K562 (cell line): Measurements from ENCODE around the gene GMNC. TPM values are rescaled to one million over a fixed set of nuclear protein-coding genes. Genes with fewer than 3 reads are reported as not detected.

Source experiments
- ATAC-seq: fragments of 200-7000 bp; cut with Tn5 transposase; 3 replicates; pipeline ENCODE4 v1.9.1; 2020; ENCODE audit warnings: moderate library complexity
- BruUV-seq: library from RNA; stranded (reverse); fragments of 400-500 nt; replicated peaks from 2 replicates; lab custom pipeline; 2021; lab: Mats Ljungman, UMichigan
- CTCF ChIA-PET: fragments of 300-600 bp; formaldehyde crosslinking; extraction: SDS; loops from one replicate; lab custom pipeline; 2021; ENCODE audit warnings: low intra/inter-chr PET ratio; lab: Yijun Ruan, JAX
- POLR2A ChIA-PET: fragments of 300-600, 350-650 bp; sonication (Branson Sonifier 250); formaldehyde crosslinking; extraction: SDS; loops from one replicate; lab custom pipeline; 2021; ENCODE audit warnings: antibody characterized with exemption, inconsistent platforms; lab: Yijun Ruan, JAX
- DNase-seq, 4 experiments: peaks; one replicate each; pipeline versions ENCODE4 v3.0.0 to v3.0.0-alpha.2; 2011 to 2018; ENCODE audit warnings: low spot score in 3 of 4, mixed read lengths in 3 of 4; ENCODE audit errors: extremely low read depth in 1 of 4
- FAIRE-seq: peaks from 2 replicates; lab custom pipeline; 2011; peaks lifted over from hg19 to GRCh38; lab: Jason Lieb, UNC
- H2AFZ ChIP-seq: 2 replicates; pipeline ENCODE4 v1.6.0; 2011; ENCODE audit warnings: low read depth, low read length, control low read depth, inconsistent platforms
- H3K27ac ChIP-seq: fragments of 200-600 bp; 3 replicates; pipeline ENCODE4 v1.8.0; 2011; ENCODE audit warnings: low read depth, mild to moderate bottlenecking, control low read depth, inconsistent platforms, low read length, moderate library complexity, mixed read lengths; ENCODE audit errors: extremely low read depth
- H3K27me3 ChIP-seq, 2 experiments: fragments of 300-600 bp in 1 of 2; 2 replicates in 1 of 2; 3 replicates in 1 of 2; pipeline versions ENCODE4 v1.6.0 to v1.8.0; 2011; ENCODE audit warnings: inconsistent platforms in 2 of 2, low read length in 2 of 2, mild to moderate bottlenecking in 1 of 2, mixed read lengths in 1 of 2, moderate library complexity in 1 of 2; ENCODE audit not compliant: control insufficient read depth in 2 of 2, insufficient read depth in 2 of 2
- H3K36me3 ChIP-seq: fragments of 300-600 bp; 3 replicates; pipeline ENCODE4 v1.8.0; 2011; ENCODE audit warnings: mild to moderate bottlenecking, low read length, inconsistent platforms; ENCODE audit not compliant: control insufficient read depth, insufficient read depth
- H3K4me1 ChIP-seq, 2 experiments: fragments of 200-600 bp in 1 of 2; replicated peaks in 1 of 2; 2 replicates in 1 of 2; 3 replicates in 1 of 2; pipeline versions ENCODE4 v1.5.1 to v1.8.0; 2011; ENCODE audit warnings: inconsistent platforms in 2 of 2, low read length in 2 of 2, mild to moderate bottlenecking in 1 of 2, mixed read lengths in 1 of 2, moderate library complexity in 1 of 2; ENCODE audit not compliant: control insufficient read depth in 2 of 2, insufficient read depth in 2 of 2
- H3K4me2 ChIP-seq: 2 replicates; pipeline ENCODE4 v1.6.1; 2011; ENCODE audit warnings: low read length, control low read depth, inconsistent platforms, mixed read lengths; ENCODE audit not compliant: insufficient read depth
- H3K4me3 ChIP-seq: fragments of 200-600 bp; sonication (generic), shearing (Covaris generic); 2 replicates; pipeline ENCODE4 v1.5.1; 2016; ENCODE audit warnings: control low read depth, inconsistent platforms
- H3K79me2 ChIP-seq: fragments of 200-600 bp; 3 replicates; pipeline ENCODE4 v1.8.0; 2011; ENCODE audit warnings: low read length, inconsistent platforms; ENCODE audit not compliant: control insufficient read depth, insufficient read depth
- H3K9ac ChIP-seq, 2 experiments: 2 replicates each; pipeline versions ENCODE4 v1.6.0 to v1.6.1; 2011; ENCODE audit warnings: low read depth in 2 of 2, low read length in 2 of 2, control low read depth in 1 of 2, inconsistent platforms in 1 of 2, mild to moderate bottlenecking in 1 of 2, mixed read lengths in 1 of 2; ENCODE audit not compliant: insufficient read depth in 1 of 2
- H3K9me1 ChIP-seq: one replicate; pipeline ENCODE4 v1.6.0; 2011; ENCODE audit warnings: inconsistent platforms, mild to moderate bottlenecking, low read length, moderate library complexity; ENCODE audit not compliant: control insufficient read depth, insufficient read depth
- H3K9me3 ChIP-seq: replicated peaks from 2 replicates; pipeline ENCODE4 v1.5.1; 2011; ENCODE audit warnings: low read depth, low read length, inconsistent platforms; ENCODE audit not compliant: control insufficient read depth, insufficient read depth
- H4K20me1 ChIP-seq: replicated peaks from 2 replicates; pipeline ENCODE4 v1.6.1; 2011; ENCODE audit warnings: low read length, inconsistent platforms, mixed read lengths; ENCODE audit not compliant: control insufficient read depth, insufficient read depth
- ARID1B ChIP-seq: fragments of 450-650 bp; IDR thresholded peaks from 2 replicates; pipeline ENCODE4 v1.6.1; 2016; ENCODE audit warnings: antibody characterized with exemption, mild to moderate bottlenecking, inconsistent platforms
- ARID3A ChIP-seq: IDR thresholded peaks from 2 replicates; pipeline ENCODE4 v1.6.1; 2012; ENCODE audit warnings: low read depth, low read length, improper control_type of control experiment, borderline replicate concordance
- ARID4B ChIP-seq: sonication (generic); formaldehyde crosslinking; IDR thresholded peaks from 2 replicates; pipeline ENCODE4 v1.8.0; 2022; ENCODE audit warnings: mild to moderate bottlenecking, missing genetic modification reagents
- HINFP ChIP-seq: fragments of 450-650 bp; conservative IDR thresholded peaks from 2 replicates; pipeline ENCODE4 v1.6.1; 2016; ENCODE audit warnings: missing genetic modification characterization, low read depth, mild to moderate bottlenecking, control low read depth, missing compliant biosample characterization
- RBM22 ChIP-seq: fragments of 200-400 bp; formaldehyde crosslinking; IDR thresholded peaks from 2 replicates; pipeline ENCODE4 v1.6.1; 2018; ENCODE audit warnings: low read length, low read depth; ENCODE audit not compliant: poor library complexity, severe bottlenecking
- SMAD4 ChIP-seq: fragments of 250-450 bp; sonication (Bioruptor Pico); conservative IDR thresholded peaks from 2 replicates; pipeline ENCODE4 v1.8.0; 2021; ENCODE audit warnings: inconsistent platforms, mild to moderate bottlenecking, moderate library complexity
- TAF15 ChIP-seq: fragments of 200-400 bp; formaldehyde crosslinking; IDR thresholded peaks from 2 replicates; pipeline ENCODE4 v1.6.1; 2017; ENCODE audit warnings: mild to moderate bottlenecking, low read depth, low read length, moderate library complexity
- ZBTB7A ChIP-seq: IDR thresholded peaks from 2 replicates; pipeline ENCODE4 v1.6.1; 2011; ENCODE audit warnings: low read depth, mild to moderate bottlenecking, low read length, moderate library complexity, borderline replicate concordance; ENCODE audit not compliant: control insufficient read depth
- ZNF511 ChIP-seq: sonication (generic); formaldehyde crosslinking; IDR thresholded peaks from 2 replicates; pipeline ENCODE4 v1.8.0; 2022; ENCODE audit warnings: mild to moderate bottlenecking, missing genetic modification reagents
- ZNF668 ChIP-seq: fragments of 250-450 bp; sonication (Bioruptor Pico); IDR thresholded peaks from 2 replicates; pipeline ENCODE4 v1.8.0; 2022; ENCODE audit warnings: mild to moderate bottlenecking, inconsistent platforms
- WGBS: fragments of 100-300 bp; shearing (Covaris generic); methylation state at CpG from one replicate; pipeline ENCODE4 v1.1.6; 2016; ENCODE audit warnings: low coverage, mixed read lengths; ENCODE audit not compliant: insufficient coverage; ENCODE audit errors: missing lambda C conversion rate; 5-methylcytosine and 5-hydroxymethylcytosine counted together
- in situ Hi-C: fragments of 300-500 bp; cut with MboI; formaldehyde crosslinking; loops from 4 replicates; pipeline ENCODE4 v1.15.0; 2018; ENCODE audit warnings: inconsistent platforms, mixed read lengths
- intact Hi-C: fragments of 100-400 bp; cut with micrococcal nuclease; formaldehyde crosslinking; loops from 2 replicates; pipeline ENCODE4 v1.14.2; 2022
- polyA plus RNA-seq, 8 experiments: library from polyadenylated mRNA; depleted of rRNA in 4 of 8; stranded (reverse) in 5 of 8; unstranded in 3 of 8; fragments of >200 nt; fragmentation: Nextera tagmentation in 2 of 8; fragmentation: Illumina TruSeq in 1 of 8; extraction: Ambion mirVana in 2 of 8; extraction: Trizol in 1 of 8; gene quantifications; 2 replicates each; pipeline versions ENCODE4 v1.2.1 to v1.2.3, GENCODE V29; 2011 to 2014; ENCODE audit warnings: inconsistent platforms in 1 of 8, missing spikeins in 1 of 8
- total RNA-seq, 7 experiments: library from RNA; depleted of rRNA in 6 of 7; stranded (reverse); fragments of >200 nt in 6 of 7; fragmentation: Illumina TruSeq in 2 of 7; extraction: Trizol in 2 of 7; gene quantifications; 2 replicates each; pipeline versions ENCODE4 v1.2.1 to v1.2.3, GENCODE V29; 2011 to 2021; ENCODE audit warnings: low replicate concordance in 1 of 7

The GMNC gene
- total and polyA plus RNA-seq, 9 of the 15 experiments (the other 6 are each of a cell fraction or from before 2014, with no cell fraction given), result not detected

- POLR2A ChIA-PET, result no interaction called here
- no peak for FAIRE-seq
- TF ChIP-seq ARID1B (no peak), SMAD4 (no peak), ZBTB7A (no peak), ARID3A (no peak), ZNF668 (CRISPR knock-in tag) (no peak), TAF15 (no peak), ZNF511 (CRISPR knock-in tag) (no peak), HINFP (tag) (no peak), ARID4B (CRISPR knock-in tag) (no peak), RBM22 (no peak)
These were observed 13.6 kb downstream of the GMNC start for GRCh38 chr3:190848870-190849269.

More at GRCh38 chr3:190848870-190849269, 13.6 kb downstream of the GMNC start:
- Histone ChIP-seq H3K9me3 (0 out of 2 replicates have a peak, but pooled peaks cover 5% of the 10 kb centered on the region), H2AFZ (no peak overlapping the region), H3K4me1 (no peaks in the 10 kb centered on the region), H3K27me3 (no peaks in the 10 kb centered on the region), H3K79me2 (no peaks in the 10 kb centered on the region), H3K36me3 (no peaks in the 10 kb centered on the region), H3K4me3 (no peak overlapping the region), H3K4me2 (no peak overlapping the region), H3K9ac (no peak overlapping the region), H3K9me1 (no peaks in the 10 kb centered on the region), H4K20me1 (no peaks in the 10 kb centered on the region), H3K27ac (no peak overlapping the region)
- in situ Hi-C loops (no loop called here), intact Hi-C loops (no loop called here)
- DNase-seq, result no peak
- BruUV-seq, result no TSS peak
- whole genome bisulfite sequencing, result 0% methylated on average over 3 of the region's 3 CpGs
- CTCF ChIA-PET, result no interaction called here
- no peak for ATAC-seq
